GM18517 (cell line): ENCODE data around the gene REPIN1.

Experiments
- ATAC-seq: cut with Tn5 transposase; IDR thresholded peaks from one replicate; pipeline ENCODE4 v1.9.1; 2021; ENCODE audit warnings: mild to moderate bottlenecking, moderate library complexity; ENCODE audit not compliant: unreplicated experiment

Gene REPIN1

DNA sequence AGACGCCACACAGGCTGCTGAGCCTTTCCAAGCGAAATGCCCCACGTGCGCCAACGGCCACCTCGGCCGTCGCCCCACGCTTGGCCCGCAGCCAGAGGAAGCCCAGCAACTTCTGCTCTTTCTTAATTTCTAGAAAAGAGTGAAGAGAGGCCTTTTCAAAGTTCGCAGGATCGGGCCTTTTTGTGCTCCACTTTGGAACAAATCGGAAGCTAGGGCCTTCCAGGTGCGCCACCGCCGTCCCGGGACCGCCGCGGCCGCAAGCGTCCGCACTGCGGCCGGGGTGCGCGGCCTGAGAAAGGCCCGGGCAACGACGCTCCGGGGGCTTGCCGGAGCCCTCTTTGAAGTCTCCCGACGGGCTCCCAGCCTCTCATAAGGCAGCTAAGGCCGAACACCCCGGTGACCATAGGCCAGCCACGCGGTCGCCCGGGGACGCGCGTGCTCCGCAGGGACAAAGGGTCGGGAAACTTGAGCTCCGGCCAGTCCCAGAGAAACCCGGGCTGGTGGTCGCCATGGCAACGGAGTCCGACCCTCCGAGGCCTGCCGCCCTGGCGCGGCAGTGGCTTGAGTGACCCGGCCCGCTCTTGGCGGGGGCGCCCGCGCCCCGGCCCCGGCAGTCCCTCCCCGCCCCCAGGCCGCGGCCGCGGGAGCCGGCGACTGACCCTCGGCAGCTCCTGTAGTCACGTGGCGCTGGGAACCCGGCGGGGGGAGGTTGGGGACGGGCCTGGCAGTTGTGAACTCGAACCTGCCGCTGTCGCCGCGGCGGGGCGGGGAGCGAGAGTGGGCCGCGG lies at the start of gene REPIN1:
REPIN1 (plus strand) TSS at position 727 of the 788 bp plus-strand sequence. CDS start 890 bp downstream, outside the sequence.
- peak; percentile 47 for ATAC-seq

DNA sequence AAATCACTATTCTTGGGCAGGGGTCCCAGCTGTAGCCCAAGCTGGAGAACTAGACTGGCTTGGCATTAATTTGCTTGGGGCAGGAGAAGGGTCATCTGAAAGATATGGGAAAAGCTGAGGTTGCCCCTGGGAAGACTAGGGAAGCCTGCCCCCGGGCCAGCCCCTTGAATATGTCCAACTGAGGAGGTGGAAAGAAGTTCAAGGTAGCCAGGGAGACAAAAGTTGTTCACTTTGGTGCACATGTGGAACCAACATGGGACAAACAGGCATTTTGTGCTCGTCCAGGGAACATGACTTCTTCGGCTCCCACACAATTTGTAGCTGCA lies 46.9 kb upstream of the REPIN1 start:
- no peak for ATAC-seq

DNA sequence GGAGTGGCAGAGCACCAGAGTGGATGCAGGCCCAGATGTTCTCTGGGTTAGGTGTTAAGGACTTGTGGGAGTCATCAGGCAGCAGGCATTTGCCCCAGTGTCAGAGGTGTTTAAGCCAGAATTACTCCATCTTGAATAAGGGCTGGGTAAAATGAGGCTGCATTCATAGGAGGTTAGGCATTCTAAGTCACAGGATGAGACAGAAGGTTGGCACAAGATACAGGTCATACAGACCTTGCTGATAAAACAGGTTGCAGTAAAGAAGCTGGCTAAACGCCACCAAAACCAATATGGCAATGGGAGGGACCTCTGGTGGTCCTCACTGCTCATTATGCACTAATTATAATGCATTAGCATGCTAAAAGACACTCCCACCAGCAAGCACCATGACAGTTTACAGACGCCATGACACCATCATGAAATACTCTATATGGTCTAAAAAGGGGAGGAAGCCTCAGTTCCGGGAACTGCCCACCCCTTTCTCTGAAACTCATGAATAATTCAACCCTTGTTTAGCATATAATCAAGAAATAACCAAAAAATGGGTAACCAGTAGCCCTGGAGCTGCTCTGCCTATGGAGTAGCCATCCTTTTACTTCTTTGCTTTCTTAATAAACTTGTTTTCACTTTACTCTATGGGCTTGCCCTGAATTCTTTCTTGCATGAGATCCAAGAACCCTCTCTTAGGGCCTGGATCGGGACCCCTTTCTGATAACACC lies 46.3 kb upstream of the REPIN1 start:
- ATAC-seq, result peak; percentile 40

DNA sequence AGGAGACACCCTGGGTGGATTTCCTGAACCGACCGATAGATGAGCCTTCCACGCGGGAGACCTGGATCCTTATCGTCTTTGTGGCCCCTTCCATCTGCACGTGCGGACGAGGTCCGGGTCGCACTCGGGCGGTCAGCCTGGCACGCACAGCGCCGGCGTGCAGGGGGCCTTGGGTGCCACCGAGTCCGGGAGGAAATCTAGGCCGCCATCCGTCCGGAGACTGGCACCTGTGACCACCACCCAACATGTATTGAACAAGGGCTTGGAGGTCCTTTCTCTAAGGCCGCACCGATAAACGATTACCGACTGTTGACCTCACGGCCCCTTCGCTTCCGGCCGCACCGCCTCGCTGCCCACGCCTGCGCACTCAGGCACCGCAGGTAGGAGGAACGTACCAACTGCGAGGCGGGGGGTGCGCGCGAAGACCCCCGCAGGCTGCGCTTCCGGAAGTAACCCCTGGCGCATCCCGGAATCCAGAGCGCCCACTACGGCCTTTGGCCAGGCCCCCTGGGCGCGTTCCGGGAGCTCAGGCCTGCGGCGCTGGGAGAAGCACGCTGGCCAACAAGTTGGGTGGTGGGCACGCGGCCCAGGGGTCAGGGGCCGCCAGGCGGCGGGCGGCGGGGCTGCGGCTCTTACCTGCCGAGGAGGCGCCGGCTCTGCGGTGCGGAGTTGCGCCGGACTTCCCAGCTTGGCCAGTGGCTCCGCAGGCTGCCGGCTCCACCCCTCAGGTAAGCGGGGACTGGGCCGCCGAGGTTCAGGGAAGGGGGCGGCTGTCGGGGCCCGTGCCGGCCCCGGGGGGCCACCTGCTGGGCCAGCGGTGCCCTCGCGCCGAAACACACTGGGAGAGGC lies 45.6 kb upstream of the REPIN1 start, which contains the start of the genes ACTR3C and LRRC61:
ACTR3C (minus strand) TSS at position 713 of the 849 bp plus-strand sequence. CDS start 28,249 bp downstream, outside the sequence.
LRRC61 (plus strand) TSS at position 523 of the 849 bp plus-strand sequence. CDS start 13,507 bp downstream, outside the sequence.
- peak; percentile 55 for ATAC-seq

DNA sequence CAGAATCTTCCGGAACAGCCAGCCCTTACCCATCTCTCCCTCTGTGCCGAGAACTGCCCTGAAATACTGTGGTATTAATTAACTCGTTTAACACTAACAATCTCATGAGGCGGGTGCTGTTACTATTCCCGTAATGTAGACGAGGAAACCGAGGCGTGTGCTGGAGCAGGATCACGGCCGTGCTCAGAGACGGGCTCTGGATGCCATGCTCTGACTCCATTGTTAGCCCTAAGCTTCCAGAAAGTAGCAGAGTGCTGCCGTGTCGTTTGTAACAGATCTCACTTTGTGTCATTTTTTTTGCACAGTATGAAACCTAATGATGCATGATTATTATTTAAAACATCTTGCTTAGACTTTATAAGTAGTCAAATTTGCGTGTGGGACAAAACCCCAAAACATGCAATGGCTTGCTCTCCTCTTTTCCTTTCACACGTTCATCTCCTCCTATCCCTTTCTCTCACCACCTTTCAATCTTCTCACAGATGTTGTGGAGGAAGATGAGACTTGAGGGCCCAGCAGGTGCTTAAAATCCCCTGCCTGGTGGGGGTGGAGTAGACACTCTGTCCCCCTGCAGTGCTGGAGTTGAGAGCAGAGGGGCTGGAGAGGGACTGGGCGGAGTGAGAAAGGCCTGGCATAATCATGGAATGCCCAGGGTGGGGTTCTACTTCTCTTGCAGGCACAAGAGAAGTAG lies 44.8 kb upstream of the REPIN1 start:
- ATAC-seq, result peak; percentile 4

DNA sequence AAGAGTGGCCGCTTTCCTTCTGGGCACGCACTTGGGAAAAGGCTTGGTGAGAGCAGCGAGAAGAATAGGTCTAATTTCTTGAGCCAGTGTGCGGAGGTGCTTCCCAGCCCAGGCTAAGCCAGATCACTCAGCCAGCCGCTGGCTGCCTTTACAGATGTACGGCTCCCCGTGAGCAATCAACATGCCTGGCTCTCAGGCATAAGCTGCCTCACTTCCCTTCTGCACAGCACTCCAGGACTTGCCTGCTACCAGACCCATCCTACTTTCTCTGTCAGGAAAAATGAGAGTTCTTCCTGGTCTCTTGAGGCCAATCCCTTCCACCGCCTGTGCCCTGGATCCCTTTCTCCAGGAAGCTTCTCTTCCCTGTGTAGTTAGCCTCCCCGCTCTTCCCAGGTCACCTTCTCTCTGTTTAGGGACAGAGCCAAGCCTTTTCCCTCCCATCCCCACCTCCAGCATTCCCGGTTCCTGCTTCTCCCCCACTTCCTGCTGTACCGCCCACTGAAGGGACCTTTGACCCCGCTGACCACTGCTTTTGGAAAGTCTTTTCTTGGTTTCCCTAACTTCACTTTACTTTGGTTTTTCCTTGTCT lies 44.2 kb upstream of the REPIN1 start:
- no peak for ATAC-seq

DNA sequence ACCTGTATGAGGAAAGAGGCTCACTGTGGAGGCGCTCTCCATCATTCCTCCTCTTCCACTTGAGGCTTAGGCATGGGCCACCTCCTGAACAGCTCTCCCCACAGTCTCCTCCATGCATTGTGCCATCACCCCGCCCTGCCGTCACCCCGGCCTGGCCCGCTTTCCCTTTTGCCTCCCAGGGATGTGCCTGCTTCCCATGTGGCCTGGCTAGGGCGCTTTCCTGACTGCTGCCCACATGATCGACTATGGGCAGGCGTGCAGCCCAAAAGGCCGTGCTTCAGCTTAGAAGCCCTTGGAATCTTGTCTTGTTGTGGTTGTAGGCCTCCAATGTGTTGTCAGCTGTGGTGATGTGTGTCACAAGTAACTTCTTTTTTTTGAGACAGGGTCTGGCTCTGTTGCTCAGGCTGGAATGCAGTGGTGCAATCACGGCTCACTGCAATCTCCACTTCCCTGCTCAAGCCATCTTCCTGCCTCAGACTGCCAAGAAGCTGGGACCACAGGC lies 43.5 kb upstream of the REPIN1 start:
- ATAC-seq, result no peak

DNA sequence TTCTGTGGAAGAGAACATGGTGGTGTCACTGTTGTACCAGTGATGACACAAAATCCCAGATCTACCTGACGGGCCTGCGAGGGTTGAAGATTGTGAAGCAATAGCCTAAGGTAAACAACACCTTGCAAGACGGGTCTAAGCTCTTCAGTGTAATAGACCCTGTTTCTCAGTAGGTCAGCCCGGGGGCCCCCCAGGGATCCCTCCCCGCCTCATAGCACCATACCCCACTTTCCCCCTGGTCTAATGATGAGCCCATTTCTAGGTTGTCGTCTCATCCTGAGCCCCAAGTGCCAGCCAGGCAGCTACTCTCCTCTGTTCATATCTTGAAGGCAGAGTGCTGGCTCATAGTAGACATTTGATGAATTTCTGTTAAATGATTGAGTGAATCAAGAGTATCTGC lies 42.7 kb upstream of the REPIN1 start:
- no peak for ATAC-seq

DNA sequence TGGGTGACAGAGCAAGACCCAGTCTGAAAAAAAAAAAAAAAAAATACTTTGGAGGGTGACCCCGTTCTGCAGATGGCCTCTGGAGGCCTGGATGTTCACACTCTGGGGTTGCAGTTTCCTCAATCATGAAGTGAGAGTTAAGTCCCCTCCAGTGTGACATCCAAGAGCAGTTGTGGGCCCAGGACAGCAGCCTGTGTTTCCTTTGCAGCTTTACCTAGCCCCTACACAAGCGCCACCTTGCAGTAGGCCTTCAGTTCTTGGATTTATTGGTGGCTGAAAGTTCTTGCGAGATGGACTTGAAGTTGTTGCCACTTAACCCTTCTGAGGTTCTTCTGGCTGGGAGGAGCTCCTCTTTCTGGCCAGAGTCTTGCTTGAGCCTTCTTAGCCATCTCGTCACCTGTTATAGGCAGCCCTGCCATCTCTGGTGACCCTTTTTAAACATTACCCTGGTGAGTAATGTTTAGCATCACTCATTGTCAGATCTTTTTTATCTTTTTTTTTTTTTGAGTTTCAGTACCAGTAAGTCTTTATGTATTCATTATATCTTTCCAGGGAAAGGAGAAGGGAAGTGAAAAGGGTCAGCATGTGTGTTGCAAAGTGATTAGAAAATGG lies 41.9 kb upstream of the REPIN1 start:
- ATAC-seq, result no peak

DNA sequence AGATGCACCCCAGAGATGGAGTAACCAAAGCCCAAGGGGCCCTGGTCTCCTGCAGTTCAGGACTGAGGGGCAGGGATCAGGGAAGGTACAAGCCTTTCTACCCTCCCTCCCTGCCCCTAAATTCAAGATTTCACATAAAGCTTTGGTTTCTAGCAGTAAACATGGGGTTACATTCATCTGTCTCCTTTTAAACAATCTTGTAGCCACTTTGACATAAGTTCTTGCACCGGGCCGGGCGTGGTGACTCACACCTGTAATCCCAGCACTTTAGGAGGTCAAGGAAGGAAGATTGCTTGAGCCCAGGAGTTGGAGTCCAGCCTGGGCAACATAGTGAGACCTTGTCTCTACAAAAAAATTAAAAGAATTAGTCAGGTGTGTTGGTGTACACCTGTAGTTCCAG lies 41.3 kb upstream of the REPIN1 start:
- no peak for ATAC-seq

DNA sequence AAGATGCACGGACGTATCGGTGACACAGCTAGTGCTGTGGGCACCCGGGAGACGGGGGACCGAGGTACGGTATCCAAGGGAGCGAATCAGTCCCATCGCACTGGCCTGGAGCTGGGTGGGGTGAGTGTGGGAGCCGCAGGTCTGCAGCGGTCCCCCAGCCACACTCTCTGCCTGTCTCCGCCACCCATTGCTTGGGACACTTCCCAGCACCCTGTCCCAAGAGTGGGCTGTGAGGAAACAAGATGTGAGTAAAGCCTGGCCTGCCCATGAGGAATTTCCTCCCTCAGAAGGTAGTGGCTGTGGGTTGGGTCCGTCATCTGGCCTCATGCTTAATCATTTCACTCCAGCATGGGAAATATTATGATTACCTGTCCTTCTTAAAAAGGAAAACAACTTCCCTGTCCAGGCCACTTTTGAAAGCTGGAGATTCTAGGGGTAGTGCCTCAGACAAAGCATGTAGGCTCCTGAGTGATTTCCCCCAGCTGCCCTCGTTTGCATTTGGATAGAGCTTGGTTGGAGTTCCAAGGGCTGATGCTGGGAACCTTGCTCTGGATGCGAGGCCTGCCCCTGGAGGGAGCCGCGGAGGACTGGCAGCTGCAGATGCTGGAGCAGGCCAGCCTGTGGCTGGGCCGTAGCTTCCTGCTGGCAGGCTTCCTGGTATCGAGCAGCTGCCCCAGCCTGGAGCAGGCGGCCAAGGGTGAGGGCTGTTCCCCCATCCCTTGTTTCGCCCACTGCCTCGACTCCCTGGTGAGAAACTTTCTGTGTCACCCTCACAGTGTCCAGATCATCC lies 39.1 kb upstream of the REPIN1 start:
- ATAC-seq, result no peak

DNA sequence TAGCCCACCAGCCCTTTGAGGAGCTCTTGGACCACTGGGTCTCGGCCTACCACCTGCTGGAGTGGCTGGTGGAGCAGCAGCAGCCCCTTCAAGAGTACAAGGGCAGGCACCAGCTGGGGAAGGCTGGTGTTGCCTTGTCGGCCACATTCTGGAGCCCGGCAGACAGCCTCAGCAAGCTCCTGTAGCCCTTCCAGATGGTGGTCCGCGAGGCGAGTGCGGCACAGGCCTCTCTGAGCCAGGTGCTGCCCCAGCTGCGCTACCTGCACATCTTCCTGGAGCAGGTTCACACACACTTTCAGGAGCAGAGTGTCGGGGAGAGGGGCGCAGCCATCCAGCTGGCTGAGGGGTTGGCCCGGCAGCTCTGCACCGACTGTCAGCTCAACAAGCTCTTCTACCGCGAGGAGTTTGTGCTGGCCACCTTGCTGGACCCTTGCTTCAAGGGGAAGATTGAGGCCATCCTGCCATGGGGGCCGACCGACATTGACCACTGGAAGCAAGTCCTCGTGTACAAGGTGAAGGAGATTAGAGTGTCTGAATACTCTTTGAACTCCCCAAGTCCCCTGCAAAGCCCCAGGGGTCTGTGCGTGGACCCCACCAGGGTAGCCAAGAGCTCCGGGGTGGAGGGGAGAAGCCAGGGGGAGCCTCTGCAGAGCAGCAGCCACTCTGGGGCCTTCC lies 38.3 kb upstream of the REPIN1 start:
- ATAC-seq, result no peak

DNA sequence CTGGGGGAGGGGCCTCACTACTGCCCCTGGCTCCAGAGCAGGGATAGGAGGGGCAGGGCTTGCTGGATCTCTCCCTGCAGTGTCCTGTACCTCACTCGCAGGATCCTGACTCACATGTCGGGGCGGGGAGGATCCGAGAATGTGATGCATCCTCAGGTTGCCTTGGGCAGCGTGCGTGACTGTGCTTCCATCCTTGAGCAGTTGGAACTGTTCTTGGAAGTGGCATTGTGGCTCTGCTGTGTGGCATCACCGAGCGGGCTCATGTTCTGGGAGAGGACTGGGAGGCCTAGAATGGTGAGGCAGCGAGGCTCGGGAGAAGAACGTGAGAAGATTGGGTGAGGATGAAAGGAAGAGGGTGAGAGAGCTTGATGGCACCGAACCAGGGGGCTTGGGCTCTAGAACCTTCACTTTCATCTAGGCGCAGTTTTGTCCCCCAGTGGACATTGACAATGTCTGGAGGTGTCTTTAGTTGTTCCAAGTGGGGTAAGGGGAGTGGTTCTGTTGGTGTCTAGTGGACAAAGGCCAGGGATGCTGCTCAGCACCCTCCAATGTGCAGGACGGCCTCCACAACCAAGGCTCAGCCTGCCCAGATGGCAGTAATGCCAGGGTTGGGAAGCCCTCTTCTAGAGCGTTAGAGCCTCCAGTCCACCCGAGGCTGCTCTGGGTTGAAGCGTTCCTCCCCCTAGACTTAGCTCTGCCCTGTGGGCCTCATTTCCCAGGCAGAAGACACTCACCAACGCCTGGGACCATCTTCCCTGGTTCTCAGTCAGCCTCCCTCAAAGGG lies 35.6 kb upstream of the REPIN1 start:
- no peak for ATAC-seq

DNA sequence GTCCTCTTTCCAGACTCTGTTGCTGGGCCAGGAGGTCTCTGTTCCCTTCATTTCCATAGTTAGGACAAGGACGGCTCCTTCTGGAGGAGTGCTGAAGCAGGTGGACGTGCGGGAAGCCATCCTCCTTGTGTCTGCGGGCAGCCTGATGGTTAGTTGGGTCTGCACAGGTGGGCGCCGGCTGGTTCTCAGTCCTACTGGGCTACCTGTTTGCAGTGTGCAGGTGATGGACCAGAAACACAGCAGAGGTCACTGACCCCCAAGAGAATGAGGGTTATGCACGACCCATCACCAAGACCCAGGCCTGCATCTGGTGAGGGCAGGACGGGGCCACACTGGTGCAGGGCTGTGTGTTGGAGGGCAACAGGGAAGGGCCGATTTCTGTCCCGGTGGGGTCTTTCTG lies 35.0 kb upstream of the REPIN1 start:
- no peak for ATAC-seq

DNA sequence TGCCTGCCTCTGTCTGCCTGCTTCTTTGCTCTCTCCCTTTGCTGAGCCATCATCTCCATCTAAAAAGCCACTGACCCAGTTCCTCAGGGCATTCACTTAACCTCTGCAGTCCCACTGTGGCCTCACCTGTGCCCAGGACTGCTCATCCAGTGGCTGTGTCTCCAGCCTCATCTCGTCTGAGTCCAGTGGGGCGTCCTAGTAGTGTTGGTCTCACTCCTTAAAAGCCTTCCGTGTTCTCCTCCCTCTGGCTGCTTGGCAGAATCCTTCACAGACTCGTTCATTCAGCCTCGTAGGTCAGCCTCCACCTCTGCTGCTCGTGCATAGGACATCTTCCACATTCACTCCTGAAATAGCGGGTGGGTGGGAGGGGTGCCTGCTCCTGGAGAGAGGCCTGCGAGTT lies 34.5 kb upstream of the REPIN1 start:
- ATAC-seq, result no peak

DNA sequence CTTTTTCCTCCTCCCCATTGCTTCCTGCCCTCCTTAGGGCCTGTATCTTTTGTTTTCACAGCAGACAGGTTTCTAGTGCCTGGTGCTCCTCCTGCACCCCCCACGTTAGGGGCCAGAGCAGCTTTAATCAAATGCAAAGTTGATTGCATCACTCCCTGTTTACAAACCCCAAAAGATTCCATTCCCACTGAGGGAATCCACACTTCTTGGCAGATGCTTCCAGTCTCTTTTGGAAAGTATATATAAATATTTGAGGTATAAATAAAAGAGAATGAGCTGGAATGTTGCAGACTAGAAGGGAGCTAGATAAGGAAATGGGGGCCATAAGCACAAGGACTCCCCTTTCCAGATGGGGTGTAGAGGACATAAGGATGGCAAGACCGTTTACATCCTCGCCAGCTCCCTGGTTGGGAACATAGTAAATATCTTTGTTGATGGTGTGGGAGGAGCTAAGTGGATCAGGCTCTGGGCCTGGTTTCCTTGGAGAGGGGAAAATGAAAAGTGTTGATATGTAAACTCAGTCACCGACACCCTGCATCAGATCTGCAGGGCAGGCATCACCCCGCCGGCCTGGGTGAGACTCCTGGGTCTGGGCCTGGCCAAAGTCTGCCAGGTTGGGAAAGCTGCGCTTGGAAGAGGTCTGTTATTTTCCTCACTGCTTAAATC lies 33.4 kb upstream of the REPIN1 start:
- ATAC-seq, result no peak

DNA sequence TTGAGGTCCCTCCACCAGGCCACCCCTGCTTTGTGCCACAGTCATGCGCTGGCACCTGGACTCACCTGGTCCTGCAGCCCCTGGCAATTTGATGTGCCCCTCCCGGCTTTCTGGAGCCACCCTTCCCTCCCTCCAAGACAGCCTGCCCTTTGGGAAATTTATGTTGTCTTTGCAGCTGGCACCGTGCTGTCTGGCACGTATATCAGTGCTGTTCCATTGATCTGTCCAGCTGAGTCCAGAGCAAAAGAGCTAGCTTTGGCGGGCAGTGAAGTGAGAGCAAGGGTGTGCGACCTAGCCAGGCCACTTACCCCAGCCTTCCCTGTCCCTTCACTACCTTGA lies 32.9 kb upstream of the REPIN1 start:
- ATAC-seq, result no peak
